ENCODE measurements around the gene TLE4. TPM values are rescaled to one million over a fixed set of nuclear protein-coding genes. Genes with fewer than 3 reads are reported as not detected.

TLE4 gene
- total and polyA plus RNA-seq, 10 of the 15 experiments (the other 5 are each of a cell fraction or from before 2014, with no cell fraction given), result 5.3 to 53.3 (median 23.3) TPM

DNA sequence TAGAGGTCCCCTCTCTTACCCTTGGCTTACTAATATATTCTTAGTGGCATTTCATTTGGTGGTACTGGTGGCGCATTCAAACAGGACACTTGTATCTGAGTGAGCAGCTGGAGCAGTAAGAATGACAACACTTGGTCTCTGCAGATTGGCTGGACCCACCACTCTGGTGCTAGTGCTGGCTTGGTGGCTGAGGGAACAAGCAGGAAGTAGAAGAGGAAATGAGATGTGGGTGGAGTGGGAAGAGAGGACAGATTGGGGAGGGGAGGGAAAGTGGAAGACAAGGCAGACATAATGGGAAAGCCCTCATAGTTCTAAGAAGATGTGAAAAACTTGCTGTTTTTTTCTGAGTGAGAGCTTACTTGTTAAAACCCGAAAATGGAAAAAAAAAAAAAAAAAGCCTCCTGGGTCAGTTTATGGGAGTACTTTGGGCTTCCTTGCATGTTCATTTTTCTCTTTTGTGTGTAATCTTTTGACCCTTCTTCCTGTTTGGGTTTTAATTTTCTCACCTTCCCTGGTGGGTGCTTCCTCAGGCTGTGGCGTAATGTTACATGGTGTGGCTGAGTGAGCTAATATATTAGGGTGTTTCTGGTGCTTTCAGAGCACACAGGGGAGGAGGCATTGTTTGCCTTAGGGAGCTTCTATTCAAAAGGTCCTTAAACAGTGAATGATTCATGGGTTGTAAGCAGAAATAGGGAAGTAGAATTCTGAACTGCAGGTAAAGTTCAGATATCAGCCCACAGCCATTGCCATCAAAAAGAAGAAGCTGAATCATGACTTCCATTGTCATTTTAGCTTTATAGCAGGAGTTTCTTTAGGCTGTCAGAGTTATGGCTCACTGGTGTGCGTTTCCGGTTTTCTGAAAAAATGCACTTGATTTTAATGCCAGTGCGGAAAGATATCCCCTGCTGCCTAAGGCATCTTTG lies 52.3 kb downstream of the TLE4 start (continued):
- TF ChIP-seq TBL1XR1 (IDR thresholded peaks at IDR 0.05; ENCODE audit: low read depth, low read length), result no peak
- TF ChIP-seq YBX1 (IDR thresholded peaks at IDR 0.05), result no peak
- no peak for TF ChIP-seq SIN3A (IDR thresholded peaks at IDR 0.05; ENCODE audit: low read depth, low read length)
- TF ChIP-seq, protein P1, sequence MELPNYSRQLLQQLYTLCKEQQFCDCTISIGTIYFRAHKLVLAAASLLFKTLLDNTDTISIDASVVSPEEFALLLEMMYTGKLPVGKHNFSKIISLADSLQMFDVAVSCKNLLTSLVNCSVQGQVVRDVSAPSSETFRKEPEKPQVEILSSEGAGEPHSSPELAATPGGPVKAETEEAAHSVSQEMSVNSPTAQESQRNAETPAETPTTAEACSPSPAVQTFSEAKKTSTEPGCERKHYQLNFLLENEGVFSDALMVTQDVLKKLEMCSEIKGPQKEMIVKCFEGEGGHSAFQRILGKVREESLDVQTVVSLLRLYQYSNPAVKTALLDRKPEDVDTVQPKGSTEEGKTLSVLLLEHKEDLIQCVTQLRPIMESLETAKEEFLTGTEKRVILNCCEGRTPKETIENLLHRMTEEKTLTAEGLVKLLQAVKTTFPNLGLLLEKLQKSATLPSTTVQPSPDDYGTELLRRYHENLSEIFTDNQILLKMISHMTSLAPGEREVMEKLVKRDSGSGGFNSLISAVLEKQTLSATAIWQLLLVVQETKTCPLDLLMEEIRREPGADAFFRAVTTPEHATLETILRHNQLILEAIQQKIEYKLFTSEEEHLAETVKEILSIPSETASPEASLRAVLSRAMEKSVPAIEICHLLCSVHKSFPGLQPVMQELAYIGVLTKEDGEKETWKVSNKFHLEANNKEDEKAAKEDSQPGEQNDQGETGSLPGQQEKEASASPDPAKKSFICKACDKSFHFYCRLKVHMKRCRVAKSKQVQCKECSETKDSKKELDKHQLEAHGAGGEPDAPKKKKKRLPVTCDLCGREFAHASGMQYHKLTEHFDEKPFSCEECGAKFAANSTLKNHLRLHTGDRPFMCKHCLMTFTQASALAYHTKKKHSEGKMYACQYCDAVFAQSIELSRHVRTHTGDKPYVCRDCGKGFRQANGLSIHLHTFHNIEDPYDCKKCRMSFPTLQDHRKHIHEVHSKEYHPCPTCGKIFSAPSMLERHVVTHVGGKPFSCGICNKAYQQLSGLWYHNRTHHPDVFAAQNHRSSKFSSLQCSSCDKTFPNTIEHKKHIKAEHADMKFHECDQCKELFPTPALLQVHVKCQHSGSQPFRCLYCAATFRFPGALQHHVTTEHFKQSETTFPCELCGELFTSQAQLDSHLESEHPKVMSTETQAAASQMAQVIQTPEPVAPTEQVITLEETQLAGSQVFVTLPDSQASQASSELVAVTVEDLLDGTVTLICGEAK (IDR thresholded peaks at IDR 0.05; ENCODE audit: borderline replicate concordance), result no peak
- no peak for TF ChIP-seq ZZZ3 (IDR thresholded peaks at IDR 0.05; ENCODE audit: control insufficient read depth, insufficient read length, low read depth)

DNA sequence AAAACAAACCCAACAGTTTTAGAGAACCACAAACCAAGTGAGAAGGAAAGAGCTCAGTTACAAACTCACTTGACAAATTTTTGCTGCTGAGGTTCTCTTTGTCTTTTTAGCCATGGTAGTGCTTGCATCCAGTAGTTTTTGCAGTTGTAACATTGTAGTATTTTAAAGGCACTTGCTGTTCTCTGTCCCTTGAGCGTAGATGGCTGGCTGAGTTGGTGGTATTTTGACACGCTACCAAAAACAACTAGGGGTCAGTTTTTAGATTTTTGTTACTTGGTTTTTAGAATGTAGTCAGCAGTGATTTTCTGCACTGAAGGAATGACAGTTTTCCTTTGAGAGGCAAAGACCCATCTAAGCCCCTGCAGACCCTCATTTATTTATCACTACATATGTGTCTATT lies 58.0 kb downstream of the TLE4 start:
- Histone ChIP-seq H3K4me2 (ENCODE audit: control insufficient read depth, insufficient read depth) (no peak overlapping the region), H2AFZ (ENCODE audit: control insufficient read depth, low read depth, low read length) (no peak overlapping the region), H3K27me3 (replicated peaks in 1 of 2; ENCODE audit: control insufficient read depth in 2 of 2, insufficient read depth in 2 of 2, low read length in 1 of 2) (no peaks in the 10 kb centered on the region), H4K20me1 (ENCODE audit: control insufficient read depth, insufficient read depth) (no peaks in the 10 kb centered on the region), H3K9ac (ENCODE audit: control insufficient read depth, insufficient read depth, low read length) (no peak overlapping the region), H3K4me1 (ENCODE audit: control insufficient read depth, insufficient read depth, low read length) (peaks cover 8% of the 10 kb centered on the region), H3K4me3 (no peak overlapping the region), H3K9me3 (replicated peaks; ENCODE audit: control insufficient read depth, insufficient read depth, low read length) (no peaks in the 10 kb centered on the region; the same call in 2 of the 3 replicates), H3K79me2 (ENCODE audit: control insufficient read depth, insufficient read depth, low read length) (no peaks in the 10 kb centered on the region), H3K36me3 (ENCODE audit: control insufficient read depth in 2 of 2, insufficient read depth in 2 of 2, low read length in 1 of 2) (peaks cover 0 to 2% of the 10 kb centered on the region in 2 experiments; a peak in 2 of 4 replicates), H3K27ac (ENCODE audit: control insufficient read depth, insufficient read depth) (no peak overlapping the region)
- ATAC-seq, result no peak
- 100% methylated on average over 2 of the region's 2 CpGs for WGBS (ENCODE audit: insufficient coverage, insufficient replicate concordance, low lambda C conversion rate, missing lambda C conversion rate)
- CTCF ChIA-PET, result interaction anchor here (1.0 to 1.4 kb wide), 3 partner anchors 13 to 58 kb away, joined by 3 to 7 read pairs (median 3); partner anchors contain the start of gene TLE4
- POLR2A ChIA-PET, result interaction anchor here (0.8 to 1.3 kb wide), 3 partner anchors 9 to 18 kb away, joined by 3 read pairs; no protein-coding TSS in a partner anchor
- FAIRE-seq, result no peak
- in situ Hi-C loops (cut with MboI), result no loop called here
- intact Hi-C loops (cut with micrococcal nuclease; ENCODE audit: unreplicated experiment), result no loop called here
- SMC1A ChIA-PET (ENCODE audit: uncharacterized antibody, unreplicated experiment), result interaction anchor here (0.7 to 1.4 kb wide), 6 partner anchors 8 to 63 kb away, joined by 3 to 5 read pairs (median 3); no protein-coding TSS in a partner anchor
- RAD21 ChIA-PET (ENCODE audit: unreplicated experiment), result interaction anchor here (1.3 to 2.7 kb wide), 2 partner anchors 8 to 58 kb away, joined by 3 to 16 read pairs; partner anchors contain the start of gene TLE4
- no peak for TF ChIP-seq CHD4 (IDR thresholded peaks at IDR 0.05)
- BruUV-seq (replicated peaks), result no TSS peak
- no peak for DNase-seq (ENCODE audit: low read depth, low spot score)
